Adrenal gland (tissue), 5 donors: ENCODE measurements around the gene MYG1.

Experiments used
- CTCF ChIP-seq, 6 experiments: fragments of 450-650 bp in 4 of 6; fragments of 200-600 bp in 2 of 6; sonication (generic) in 1 of 6; IDR thresholded peaks; 1 replicate in 5 of 6; 2 replicates in 1 of 6; pipeline versions ENCODE4 v1.5.1 to v1.8.0; 2016 to 2021; ENCODE audit warnings: antibody characterized with exemption in 6 of 6, mild to moderate bottlenecking in 2 of 6, moderate library complexity in 1 of 6
- POLR2A ChIP-seq, 2 donors: fragments of 450-650 bp; IDR thresholded peaks; one replicate each; pipeline ENCODE4 v1.6.1; 2017; ENCODE audit warnings: antibody characterized with exemption in 2 of 2, mild to moderate bottlenecking in 2 of 2, moderate library complexity in 1 of 2
- donor health status: DM: no; HTN: no; CAD: no.

GRCh38 chr12:53300187-53300586 is 692 bp downstream of the MYG1 start:
- TF ChIP-seq CTCF (IDR thresholded peaks at IDR 0.05) (no peak), POLR2A (IDR thresholded peaks at IDR 0.05) (no peak)
